ENCODE results near the gene PPP5C. TPM values are rescaled to one million over a fixed set of nuclear protein-coding genes. Genes with fewer than 3 reads are reported as not detected.
"Not testable (repeated sequence)": the region's sequence is repeated elsewhere in the genome, so short reads cannot be mapped to it uniquely, and the experiment has no call there.

The PPP5C gene
- total RNA-seq, 1 experiment from 2014 or later = 89.7 TPM

DNA sequence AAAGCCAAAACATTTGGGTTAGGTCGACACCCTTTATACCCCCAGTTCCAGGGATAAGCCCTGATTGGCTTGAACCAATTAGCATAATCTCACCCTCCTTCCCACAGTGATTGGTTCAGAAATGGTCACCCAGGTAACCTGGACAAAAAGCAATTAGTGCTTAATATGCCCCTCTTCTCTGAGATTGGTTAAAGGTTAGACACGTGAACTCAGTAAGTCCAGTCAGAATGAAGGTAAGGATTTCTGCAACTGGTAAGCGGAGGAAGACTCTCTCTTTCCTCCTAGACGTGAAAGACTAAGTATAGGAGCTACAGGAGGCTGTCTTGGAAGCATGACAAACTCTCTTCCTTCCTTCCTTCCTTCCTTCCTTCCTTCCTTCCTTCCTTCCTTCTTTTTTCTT lies 83.1 kb downstream of the PPP5C start:
- no peak for DNase-seq (ENCODE audit: low read depth)

DNA sequence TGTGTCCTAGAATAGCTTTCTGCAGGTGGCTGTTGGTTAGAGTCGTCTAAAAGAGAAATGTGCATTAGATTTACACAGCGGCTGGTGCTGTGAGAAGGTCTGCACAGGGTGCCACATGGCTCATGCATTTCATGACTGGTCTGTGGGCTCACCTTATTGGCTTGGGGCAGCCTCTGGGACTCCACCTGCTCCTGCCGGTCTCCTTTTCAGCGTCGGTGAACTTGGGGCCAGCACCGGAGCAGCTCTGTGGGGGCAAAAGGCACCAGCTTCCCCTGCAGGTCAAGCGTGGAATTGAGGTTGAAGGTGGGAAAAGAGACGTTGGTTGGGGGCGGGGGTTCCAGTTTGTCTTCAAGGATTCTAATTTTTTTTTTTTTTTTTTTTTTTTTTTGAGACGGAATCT lies 84.9 kb downstream of the PPP5C start:
- DNase-seq (ENCODE audit: low read depth) = no peak

DNA sequence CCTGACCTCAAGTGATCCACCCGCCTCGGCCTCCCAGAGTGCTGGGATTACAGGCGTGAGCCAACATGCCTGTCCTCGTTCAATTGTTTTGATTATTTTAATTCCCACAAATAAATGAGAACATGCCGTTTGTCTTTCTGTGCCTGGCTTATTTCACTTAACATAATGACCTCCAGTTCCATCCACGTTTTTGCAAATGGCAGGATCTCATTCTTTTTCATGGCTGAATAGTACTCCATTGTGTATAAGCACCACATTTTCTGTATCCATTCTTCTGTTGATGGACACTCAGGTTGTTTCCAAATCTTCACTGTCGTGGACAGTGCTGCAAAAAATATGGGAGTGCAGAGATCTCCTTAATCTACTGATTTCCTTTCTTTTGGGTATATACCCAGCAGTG lies 86.6 kb downstream of the PPP5C start:
- DNase-seq (ENCODE audit: low read depth) = not testable (repeated sequence)

DNA sequence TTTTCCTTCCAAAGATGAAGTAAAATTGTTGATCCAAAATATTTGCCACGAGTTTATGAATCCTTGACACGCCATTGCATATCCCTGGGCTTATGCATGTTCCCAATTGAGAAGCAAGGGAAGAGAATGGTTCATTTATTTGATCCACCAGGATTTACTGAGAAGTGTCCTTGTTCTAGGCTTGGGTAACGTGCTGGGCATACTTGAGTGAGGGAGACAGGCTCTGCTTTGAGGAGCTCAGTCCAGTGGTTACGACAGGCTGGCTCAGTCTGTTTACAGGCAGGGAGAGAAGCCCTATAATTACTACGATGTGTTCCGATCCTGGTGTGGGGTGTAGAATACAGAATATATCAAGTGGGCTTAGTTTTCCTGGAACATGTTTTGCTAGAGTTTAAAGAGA lies 88.1 kb downstream of the PPP5C start:
- DNase-seq (ENCODE audit: low read depth) = no peak

DNA sequence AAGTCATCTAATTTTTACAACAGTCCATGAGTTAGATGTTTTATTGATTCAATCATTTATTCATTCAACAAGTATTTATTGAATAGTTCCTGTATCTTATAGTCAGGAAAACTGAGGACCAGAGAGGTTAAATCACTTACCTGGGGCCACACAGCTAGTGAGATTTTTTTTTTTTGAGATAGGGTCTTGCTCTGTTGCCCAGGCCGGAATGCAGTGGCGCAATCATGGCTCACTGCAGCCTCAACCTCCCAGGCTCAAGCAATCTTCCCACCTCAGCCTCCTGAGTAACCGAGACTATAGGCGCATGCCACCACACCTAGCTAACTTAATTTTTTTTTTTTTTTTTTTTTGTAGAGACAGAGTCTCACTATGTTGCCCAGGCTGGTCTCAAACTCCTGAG lies 88.8 kb downstream of the PPP5C start:
- not testable (repeated sequence) for DNase-seq (ENCODE audit: low read depth)

Other genes with a start within 250 kb of the PPP5C start
- gene IGFL3, start 222.4 kb upstream of the PPP5C start, total RNA-seq (2014; rRNA removed) = 0.40 TPM in 1 of 2 replicates, not detected in the other
- gene IGFL2, start 198.8 kb upstream of the PPP5C start, total RNA-seq (2014; rRNA removed) = not detected in 2 replicates
- gene IGFL1, start 117.3 kb upstream of the PPP5C start, total RNA-seq (2014; rRNA removed) = not detected in 2 replicates
- not detected in 2 replicates for gene HIF3A, start 50.0 kb upstream of the PPP5C start, total RNA-seq (2014; rRNA removed)
- 17.5 and 18.5 TPM in 2 replicates for gene CCDC8, start 66.5 kb downstream of the PPP5C start, total RNA-seq (2014; rRNA removed)
- gene PNMA8C, start 81.8 kb downstream of the PPP5C start, total RNA-seq (2014; rRNA removed) = 0.17 TPM in 1 of 2 replicates, not detected in the other
- gene PNMA8A, start 124.5 kb downstream of the PPP5C start, total RNA-seq (2014; rRNA removed) = 74.8 and 80.1 TPM in 2 replicates
- 0.19 TPM in 1 of 2 replicates, not detected in the other for gene PNMA8B, start 148.8 kb downstream of the PPP5C start, total RNA-seq (2014; rRNA removed)

Data from LHCN-M2 (cell line).